VCaP (cell line): ENCODE data around the gene ARHGAP24.
"Not testable (repeated sequence)": the region's sequence is repeated elsewhere in the genome, so short reads cannot be mapped to it uniquely, and the experiment has no call there.

Source experiments
- H3K27ac ChIP-seq: fragments of 450-650 bp; 2 replicates; pipeline ENCODE4 v1.5.1; 2017
- TF ChIP-seq, protein P1 (sequence below): fragments of 450-650 bp; conservative IDR thresholded peaks from 2 replicates; pipeline ENCODE4 v1.5.1; 2017; ENCODE audit warnings: mild to moderate bottlenecking, moderate library complexity

Gene ARHGAP24

DNA sequence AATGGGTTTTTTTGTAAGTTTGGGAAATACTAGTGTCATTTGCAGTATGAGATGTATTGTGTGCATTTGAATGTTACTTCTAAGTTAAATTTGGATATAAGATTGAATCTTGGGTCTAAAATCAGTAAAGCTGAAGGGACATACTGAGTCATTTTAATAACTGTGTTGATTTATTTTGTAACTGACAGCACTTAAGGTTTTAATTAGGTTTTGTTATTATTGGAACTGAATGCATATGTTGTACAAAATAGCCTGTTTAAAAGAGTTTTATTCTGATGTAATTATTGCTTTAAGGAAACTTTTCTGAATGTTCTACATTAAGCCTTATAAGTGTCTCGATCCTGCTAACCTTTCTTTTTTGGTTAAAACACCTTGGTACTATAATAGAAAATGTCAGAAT, 488.3 kb downstream of the ARHGAP24 start:
- TF ChIP-seq, protein P1, sequence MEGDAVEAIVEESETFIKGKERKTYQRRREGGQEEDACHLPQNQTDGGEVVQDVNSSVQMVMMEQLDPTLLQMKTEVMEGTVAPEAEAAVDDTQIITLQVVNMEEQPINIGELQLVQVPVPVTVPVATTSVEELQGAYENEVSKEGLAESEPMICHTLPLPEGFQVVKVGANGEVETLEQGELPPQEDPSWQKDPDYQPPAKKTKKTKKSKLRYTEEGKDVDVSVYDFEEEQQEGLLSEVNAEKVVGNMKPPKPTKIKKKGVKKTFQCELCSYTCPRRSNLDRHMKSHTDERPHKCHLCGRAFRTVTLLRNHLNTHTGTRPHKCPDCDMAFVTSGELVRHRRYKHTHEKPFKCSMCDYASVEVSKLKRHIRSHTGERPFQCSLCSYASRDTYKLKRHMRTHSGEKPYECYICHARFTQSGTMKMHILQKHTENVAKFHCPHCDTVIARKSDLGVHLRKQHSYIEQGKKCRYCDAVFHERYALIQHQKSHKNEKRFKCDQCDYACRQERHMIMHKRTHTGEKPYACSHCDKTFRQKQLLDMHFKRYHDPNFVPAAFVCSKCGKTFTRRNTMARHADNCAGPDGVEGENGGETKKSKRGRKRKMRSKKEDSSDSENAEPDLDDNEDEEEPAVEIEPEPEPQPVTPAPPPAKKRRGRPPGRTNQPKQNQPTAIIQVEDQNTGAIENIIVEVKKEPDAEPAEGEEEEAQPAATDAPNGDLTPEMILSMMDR: no peak
- 0 out of 2 replicates have a peak overlapping the region, but pooled peaks have one; percentile 1 for H3K27ac ChIP-seq

- H3K27ac ChIP-seq: no peak overlapping the region
- TF ChIP-seq, protein P1: peak; percentile 77
These were observed 489.3 kb downstream of the ARHGAP24 start for GRCh38 chr4:85964298-85964697.

DNA sequence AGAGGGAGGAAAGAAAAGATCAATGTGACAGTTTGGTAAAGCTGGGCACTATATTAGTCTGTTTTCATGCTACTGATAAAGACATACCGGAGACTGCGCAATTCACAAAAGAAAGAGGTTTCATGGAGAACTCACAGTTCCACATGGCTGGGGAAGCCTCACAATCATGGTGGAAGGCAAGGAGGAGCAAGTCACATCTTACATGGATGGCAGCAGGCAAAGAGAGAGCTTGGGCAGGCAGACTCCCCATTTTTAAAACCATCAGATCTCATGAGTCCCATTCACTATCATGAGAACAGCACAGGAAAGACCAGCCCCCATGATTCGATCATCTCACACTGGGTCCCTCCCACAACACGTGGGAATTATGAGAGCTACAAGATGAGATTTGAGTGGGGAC, 490.1 kb downstream of the ARHGAP24 start:
- not testable (repeated sequence) for H3K27ac ChIP-seq

- TF ChIP-seq, protein P1: no peak
- H3K27ac ChIP-seq: no peak overlapping the region
These were observed 490.6 kb downstream of the ARHGAP24 start for GRCh38 chr4:85965529-85965928.

- no peak overlapping the region for H3K27ac ChIP-seq
- TF ChIP-seq, protein P1: no peak
These were observed 491.4 kb downstream of the ARHGAP24 start for GRCh38 chr4:85966373-85966772.

DNA sequence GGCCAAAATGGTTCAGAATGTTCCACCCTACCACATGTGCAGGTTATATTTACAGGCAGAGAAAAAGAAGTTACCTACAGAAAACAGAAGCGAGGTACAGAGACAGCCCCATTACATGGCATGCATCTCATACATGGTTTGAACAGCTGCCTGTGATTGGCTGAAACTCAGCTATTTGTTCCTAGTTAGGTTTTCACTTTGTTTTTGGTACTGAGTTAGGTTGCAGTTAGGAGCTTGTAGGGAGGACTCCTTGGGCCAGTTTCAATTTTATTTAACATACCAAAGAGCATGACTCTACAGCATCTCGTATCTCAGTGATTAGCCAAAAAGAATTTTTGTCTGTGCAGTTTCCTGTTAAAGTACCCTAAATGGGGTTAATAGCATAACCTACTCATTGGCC, 492.9 kb downstream of the ARHGAP24 start:
- H3K27ac ChIP-seq: no peak overlapping the region
- TF ChIP-seq, protein P1: no peak

- H3K27ac ChIP-seq: no peak overlapping the region
These were observed 494.2 kb downstream of the ARHGAP24 start for GRCh38 chr4:85968945-85969819.

GRCh38 chr4:85970535-85970934, 495.6 kb downstream of the ARHGAP24 start:
- no peak overlapping the region for H3K27ac ChIP-seq
- TF ChIP-seq, protein P1: no peak

More at GRCh38 chr4:85968945-85969819, 494.2 kb downstream of the ARHGAP24 start:
- TF ChIP-seq, protein P1: peak; percentile 83
